ENCODE measurements around the gene DNAJC16. TPM values are rescaled to one million over a fixed set of nuclear protein-coding genes. Genes with fewer than 3 reads are reported as not detected.

The DNAJC16 gene
- total RNA-seq, 1 donor from 2014 or later = 23.9 TPM

- DNase-seq (no peak), ATAC-seq (no peak)
- intact Hi-C loops (cut with DNase I) = no loop called here
- peaks cover 33% of the 10 kb centered on the region for H3K36me3 ChIP-seq
- H3K4me3 ChIP-seq = no peak overlapping the region
- H3K27ac ChIP-seq = no peak overlapping the region
- no peaks in the 10 kb centered on the region for H3K9me3 ChIP-seq
- TF ChIP-seq CTCF (IDR thresholded peaks at IDR 0.05) = no peak
- no peaks in the 10 kb centered on the region for H3K4me1 ChIP-seq
- no peaks in the 10 kb centered on the region for H3K27me3 ChIP-seq (ENCODE audit: low read depth)
These were observed 34.1 kb upstream of the DNAJC16 start for GRCh38 chr1:15492596-15492995.

GRCh38 chr1:15493869-15494390 is 32.7 kb upstream of the DNAJC16 start:
- H3K27ac ChIP-seq = no peak overlapping the region
- no peaks in the 10 kb centered on the region for H3K4me1 ChIP-seq
- ATAC-seq = no peak
- peaks cover 33% of the 10 kb centered on the region for H3K36me3 ChIP-seq
- no peaks in the 10 kb centered on the region for H3K27me3 ChIP-seq (ENCODE audit: low read depth)
- no peak for TF ChIP-seq CTCF (IDR thresholded peaks at IDR 0.05)
- no peak for DNase-seq
- no peak overlapping the region for H3K4me3 ChIP-seq
- H3K9me3 ChIP-seq = no peaks in the 10 kb centered on the region
- intact Hi-C loops (cut with DNase I) = no loop called here

GRCh38 chr1:15500184-15501178 is 26.2 kb upstream of the DNAJC16 start:
- H3K9me3 ChIP-seq = no peaks in the 10 kb centered on the region
- H3K36me3 ChIP-seq = peaks cover 35% of the 10 kb centered on the region
- no peak for TF ChIP-seq CTCF (IDR thresholded peaks at IDR 0.05)
- intact Hi-C loops (cut with DNase I) = no loop called here
- no peak overlapping the region for H3K27ac ChIP-seq
- DNase-seq (no peak), ATAC-seq (no peak)
- H3K27me3 ChIP-seq (ENCODE audit: low read depth) = no peaks in the 10 kb centered on the region
- H3K4me1 ChIP-seq = no peaks in the 10 kb centered on the region
- H3K4me3 ChIP-seq = no peak overlapping the region

- no peaks in the 10 kb centered on the region for H3K27me3 ChIP-seq (ENCODE audit: low read depth)
- no peaks in the 10 kb centered on the region for H3K9me3 ChIP-seq
- no peaks in the 10 kb centered on the region for H3K4me1 ChIP-seq
- DNase-seq = peak; percentile 79
- H3K36me3 ChIP-seq = peaks cover 41% of the 10 kb centered on the region
- no peak overlapping the region for H3K27ac ChIP-seq
- TF ChIP-seq CTCF (IDR thresholded peaks at IDR 0.05) = peak; percentile 70
- peak; percentile 66 to 68 for ATAC-seq
- intact Hi-C loops (cut with DNase I) = no loop called here
- H3K4me3 ChIP-seq = no peak overlapping the region
These were observed 25.2 kb upstream of the DNAJC16 start for GRCh38 chr1:15501208-15502032.

GRCh38 chr1:15504436-15504835 is 22.2 kb upstream of the DNAJC16 start:
- DNase-seq (no peak), ATAC-seq (no peak)
- no peak for TF ChIP-seq CTCF (IDR thresholded peaks at IDR 0.05)
- no peak overlapping the region for H3K27ac ChIP-seq
- no peaks in the 10 kb centered on the region for H3K27me3 ChIP-seq (ENCODE audit: low read depth)
- no peaks in the 10 kb centered on the region for H3K4me1 ChIP-seq
- no peaks in the 10 kb centered on the region for H3K9me3 ChIP-seq
- H3K4me3 ChIP-seq = no peak overlapping the region
- intact Hi-C loops (cut with DNase I) = no loop called here
- peaks cover 43% of the 10 kb centered on the region for H3K36me3 ChIP-seq
